HG02571 (cell line): Measurements from ENCODE around the gene CAPN2.

ENCODE experiments used
- ATAC-seq: cut with Tn5 transposase; IDR thresholded peaks from one replicate; pipeline ENCODE4 v1.9.1; 2021; ENCODE audit warnings: mild to moderate bottlenecking, moderate library complexity; ENCODE audit not compliant: unreplicated experiment

The CAPN2 gene

GRCh38 chr1:223824712-223825111 is 112.4 kb downstream of the CAPN2 start:
- ATAC-seq = no peak
